ENCODE measurements around the gene ST3GAL4. TPM values are rescaled to one million over a fixed set of nuclear protein-coding genes. Genes with fewer than 3 reads are reported as not detected.

ST3GAL4 gene
- total and polyA plus RNA-seq, 9 of the 15 experiments (the other 6 are each of a cell fraction or from before 2014, with no cell fraction given), result 0.27 to 22.9 (median 10.5) TPM

GRCh38 chr11:126352163-126352562 is 3.3 kb upstream of the ST3GAL4 start:
- 82% methylated on average over 3 of the region's 3 CpGs for WGBS (ENCODE audit: insufficient coverage, low coverage, missing lambda C conversion rate)
- in situ Hi-C loops (cut with MboI), result no loop called here
- BruUV-seq (replicated peaks), result no TSS peak

More at GRCh38 chr11:126352163-126352562, 3.3 kb upstream of the ST3GAL4 start:
- Histone ChIP-seq H3K4me1 (replicated peaks in 1 of 2; ENCODE audit: control insufficient read depth in 2 of 2, insufficient read depth in 2 of 2, low read length in 2 of 2) (peaks cover 62 to 64% of the 10 kb centered on the region in 2 experiments), H3K27me3 (ENCODE audit: control insufficient read depth in 2 of 2, insufficient read depth in 2 of 2, low read length in 2 of 2) (no peaks in the 10 kb centered on the region), H3K36me3 (ENCODE audit: control insufficient read depth, insufficient read depth, low read length) (peaks cover 45% of the 10 kb centered on the region), H3K4me2 (ENCODE audit: insufficient read depth, low read length) (peak overlapping the region; percentile 26), H3K79me2 (ENCODE audit: control insufficient read depth, insufficient read depth, low read length) (peaks cover 82% of the 10 kb centered on the region), H3K9me1 (ENCODE audit: control insufficient read depth, insufficient read depth, low read length) (peaks cover 3% of the 10 kb centered on the region), H3K9me3 (replicated peaks; ENCODE audit: control insufficient read depth, insufficient read depth, low read depth, low read length) (no peaks in the 10 kb centered on the region), H3K27ac (ENCODE audit: extremely low read depth, low read depth, low read length) (peak overlapping the region; percentile 94), H3K9ac (ENCODE audit: insufficient read depth in 1 of 2, low read depth in 2 of 2, low read length in 2 of 2) (peak overlapping the region; percentile 18 to 30; a peak in 2 of 4 replicates), H4K20me1 (replicated peaks; ENCODE audit: control insufficient read depth, insufficient read depth, low read length) (no peaks in the 10 kb centered on the region), H3K4me3 (no peak overlapping the region), H2AFZ (ENCODE audit: low read depth, low read length) (no peak overlapping the region)
- DNase-seq (ENCODE audit: extremely low read depth in 1 of 4, low spot score in 3 of 4) (no peak), ATAC-seq (no peak), FAIRE-seq (no peak)
- intact Hi-C loops (cut with micrococcal nuclease), result no loop called here
- no peak for TF ChIP-seq NFRKB (IDR thresholded peaks at IDR 0.05; ENCODE audit: low read depth)
- no peak for TF ChIP-seq POU5F1 (IDR thresholded peaks at IDR 0.05; ENCODE audit: borderline replicate concordance, low read depth, low read length, partially characterized antibody)
- TF ChIP-seq ATF2 (CRISPR knock-in tag; IDR thresholded peaks at IDR 0.05), result no peak
- no peak for TF ChIP-seq CHCHD3 (CRISPR knock-in tag; IDR thresholded peaks at IDR 0.05)
- TF ChIP-seq MLLT1 (IDR thresholded peaks at IDR 0.05), result no peak
- TF ChIP-seq KDM5B (IDR thresholded peaks at IDR 0.05; ENCODE audit: insufficient replicate concordance, low read depth, low read length), result no peak
- no peak for TF ChIP-seq HMBOX1 (IDR thresholded peaks at IDR 0.05)
- no peak for TF ChIP-seq TCF7L2 (IDR thresholded peaks at IDR 0.05; ENCODE audit: low read depth, low read length)
- ChIA-PET POLR2A (no interaction called here), CTCF (ENCODE audit: low intra/inter-chr PET ratio) (no interaction called here)

Measured in K562 (cell line).